GM18909 (cell line): Measurements from ENCODE around the gene SVIL.
"Not testable (repeated sequence)": the region's sequence is repeated elsewhere in the genome, so short reads cannot be mapped to it uniquely, and the experiment has no call there.

Experiments used
- ATAC-seq: cut with Tn5 transposase; IDR thresholded peaks from one replicate; pipeline ENCODE4 v1.9.1; 2021; ENCODE audit warnings: mild to moderate bottlenecking; ENCODE audit not compliant: unreplicated experiment, poor library complexity

The SVIL gene

GRCh38 chr10:29554660-29555059, 80.1 kb downstream of the SVIL start:
- no peak for ATAC-seq

- ATAC-seq, result no peak
Measured at GRCh38 chr10:29553544-29554250, 81.1 kb downstream of the SVIL start.

GRCh38 chr10:29553116-29553515, 81.7 kb downstream of the SVIL start:
- not testable (repeated sequence) for ATAC-seq

- not testable (repeated sequence) for ATAC-seq
Measured at GRCh38 chr10:29549493-29549892, 85.3 kb downstream of the SVIL start.

- ATAC-seq, result no peak
Measured at GRCh38 chr10:29546773-29547313, 87.9 kb downstream of the SVIL start.

- no peak for ATAC-seq
Measured at GRCh38 chr10:29545122-29545521, 89.6 kb downstream of the SVIL start.

- ATAC-seq, result peak; percentile 61
Measured at GRCh38 chr10:29543715-29544114, 91.1 kb downstream of the SVIL start.

GRCh38 chr10:29542723-29543122, 92.0 kb downstream of the SVIL start:
- no peak for ATAC-seq

GRCh38 chr10:29541422-29542210, 93.2 kb downstream of the SVIL start:
- ATAC-seq, result no peak

GRCh38 chr10:29540016-29540415, 94.8 kb downstream of the SVIL start:
- no peak for ATAC-seq

- no peak for ATAC-seq
Measured at GRCh38 chr10:29539412-29539811, 95.4 kb downstream of the SVIL start.

GRCh38 chr10:29537799-29538198, 97.0 kb downstream of the SVIL start:
- no peak for ATAC-seq

- ATAC-seq, result not testable (repeated sequence)
Measured at GRCh38 chr10:29536691-29537090, 98.1 kb downstream of the SVIL start.

- ATAC-seq, result no peak
Measured at GRCh38 chr10:29535778-29536453, 98.9 kb downstream of the SVIL start.

- no peak for ATAC-seq
Measured at GRCh38 chr10:29535012-29535777, 99.6 kb downstream of the SVIL start.

- no peak for ATAC-seq
Measured at GRCh38 chr10:29534590-29534989, 100.2 kb downstream of the SVIL start.

- ATAC-seq, result no peak
Measured at GRCh38 chr10:29533696-29534285, 101.0 kb downstream of the SVIL start.

GRCh38 chr10:29533046-29533445, 101.7 kb downstream of the SVIL start:
- no peak for ATAC-seq

- ATAC-seq, result no peak
Measured at GRCh38 chr10:29532256-29532878, 102.4 kb downstream of the SVIL start.
